IMR-90 (cell line): ENCODE results near the gene NCAPH2.

Experiments
- CTCF ChIP-seq: conservative IDR thresholded peaks from 2 replicates; pipeline ENCODE4 v1.5.1; 2012; ENCODE audit warnings: mild to moderate bottlenecking, low read depth, low read length, improper control_type of control experiment
- FOS ChIP-seq: fragments of 150-350 bp; IDR thresholded peaks from 2 replicates; pipeline ENCODE4 v1.6.1; 2016; ENCODE audit warnings: low read depth, low read length
- MAFK ChIP-seq: IDR thresholded peaks from 2 replicates; pipeline ENCODE4 v1.6.1; 2012; ENCODE audit warnings: low read depth, low read length, improper control_type of control experiment
- MXI1 ChIP-seq: IDR thresholded peaks from 2 replicates; pipeline ENCODE4 v1.6.1; 2012; ENCODE audit warnings: low read depth, mild to moderate bottlenecking, low read length, moderate library complexity, borderline replicate concordance
- POLR2A ChIP-seq: IDR thresholded peaks from 2 replicates; pipeline ENCODE4 v1.6.1; 2012; ENCODE audit warnings: mild to moderate bottlenecking, low read depth, low read length

- no peak for TF ChIP-seq FOS
- no peak for TF ChIP-seq MAFK
- TF ChIP-seq CTCF = no peak
- TF ChIP-seq MXI1 = no peak
- no peak for TF ChIP-seq POLR2A
These were observed 20.1 kb downstream of the NCAPH2 start for GRCh38 chr22:50527921-50528681.
